HAP-1 (cell line): ENCODE measurements around the gene MRPL44.

ENCODE experiments used
- DNase-seq, 2 experiments: peaks; one replicate each; pipeline ENCODE4 v3.0.0-alpha.2; 2016 to 2020; ENCODE audit warnings: low spot score in 2 of 2
- H3K27me3 ChIP-seq: fragments of 250-450 bp; sonication (Bioruptor Pico); 2 replicates; pipeline ENCODE4 v1.5.1; 2020; ENCODE audit warnings: low read depth, mild to moderate bottlenecking, moderate library complexity
- H3K36me3 ChIP-seq: fragments of 250-450 bp; sonication (Bioruptor Pico); replicated peaks from 2 replicates; pipeline ENCODE4 v1.5.1; 2020; ENCODE audit warnings: mild to moderate bottlenecking
- H3K4me1 ChIP-seq: fragments of 250-450 bp; sonication (Bioruptor Pico); 2 replicates; pipeline ENCODE4 v1.5.1; 2020; ENCODE audit warnings: mild to moderate bottlenecking
- H3K4me3 ChIP-seq: fragments of 250-450 bp; sonication (Bioruptor Pico); 2 replicates; pipeline ENCODE4 v1.5.1; 2020; ENCODE audit warnings: mild to moderate bottlenecking, moderate library complexity
- H3K9me3 ChIP-seq: fragments of 250-450 bp; sonication (Bioruptor Pico); 2 replicates; pipeline ENCODE4 v1.5.1; 2020; ENCODE audit warnings: mild to moderate bottlenecking, moderate library complexity
- in situ Hi-C: fragments of 300-500 bp; cut with MboI; formaldehyde crosslinking; loops from 3 replicates; pipeline ENCODE4 v1.14.3; 2020; ENCODE audit warnings: low sequenced_read_pairs, inconsistent platforms, mixed read lengths

MRPL44 gene

GRCh38 chr2:223944166-223944702 is 13.0 kb upstream of the MRPL44 start:
- no peaks in the 10 kb centered on the region for H3K36me3 ChIP-seq
- peak in 1 of 2 experiments; percentile 58 for DNase-seq
- in situ Hi-C loops: no loop called here
- no peaks in the 10 kb centered on the region for H3K9me3 ChIP-seq
- H3K4me1 ChIP-seq: peaks cover 16% of the 10 kb centered on the region
- no peaks in the 10 kb centered on the region for H3K27me3 ChIP-seq
- H3K4me3 ChIP-seq: peak overlapping the region; percentile 87

- H3K36me3 ChIP-seq: no peaks in the 10 kb centered on the region
- H3K4me3 ChIP-seq: peak within 1 kb of the TSS; percentile 87
- peak; percentile 80 to 89 for DNase-seq
- H3K4me1 ChIP-seq: peaks cover 16% of the 10 kb centered on the region
- H3K27me3 ChIP-seq: no peaks in the 10 kb centered on the region
- in situ Hi-C loops: no loop called here
- no peaks in the 10 kb centered on the region for H3K9me3 ChIP-seq
Observed at GRCh38 chr2:223944703-223945531, 12.3 kb upstream of the MRPL44 start, which contains the start of gene WDFY1. Gene WDFY1, minus strand, starts transcription at chr2:223945335. Its CDS starts 51 bp downstream, at chr2:223945284.

GRCh38 chr2:223945755-223946154 is 11.5 kb upstream of the MRPL44 start:
- DNase-seq: no peak
- in situ Hi-C loops: no loop called here
- peaks cover 16% of the 10 kb centered on the region for H3K4me1 ChIP-seq
- no peaks in the 10 kb centered on the region for H3K36me3 ChIP-seq
- H3K27me3 ChIP-seq: no peaks in the 10 kb centered on the region
- peak overlapping the region; percentile 87 for H3K4me3 ChIP-seq
- no peaks in the 10 kb centered on the region for H3K9me3 ChIP-seq

GRCh38 chr2:223947711-223948205 is 9.5 kb upstream of the MRPL44 start:
- no peak overlapping the region for H3K4me3 ChIP-seq
- no peaks in the 10 kb centered on the region for H3K27me3 ChIP-seq
- H3K36me3 ChIP-seq: no peaks in the 10 kb centered on the region
- in situ Hi-C loops: no loop called here
- H3K4me1 ChIP-seq: peaks cover 26% of the 10 kb centered on the region
- H3K9me3 ChIP-seq: no peaks in the 10 kb centered on the region
- no peak for DNase-seq

GRCh38 chr2:223949241-223949840 is 7.9 kb upstream of the MRPL44 start:
- Histone ChIP-seq H3K27me3 (no peaks in the 10 kb centered on the region), H3K4me3 (no peak overlapping the region), H3K36me3 (no peaks in the 10 kb centered on the region), H3K9me3 (no peaks in the 10 kb centered on the region), H3K4me1 (peaks cover 22% of the 10 kb centered on the region)
- no peak for DNase-seq
- in situ Hi-C loops: no loop called here

- Histone ChIP-seq H3K36me3 (no peaks in the 10 kb centered on the region), H3K9me3 (no peaks in the 10 kb centered on the region), H3K4me3 (no peak overlapping the region), H3K4me1 (peaks cover 20% of the 10 kb centered on the region), H3K27me3 (no peaks in the 10 kb centered on the region)
- in situ Hi-C loops: loop anchor here (10.0 kb wide), 1 partner anchor 116 kb away; the partner anchor contains the start of gene AP1S3
- DNase-seq: no peak
Observed at GRCh38 chr2:223950448-223951347, 6.6 kb upstream of the MRPL44 start.

- peak; percentile 42 to 53 for DNase-seq
- Histone ChIP-seq H3K4me3 (no peak overlapping the region), H3K9me3 (no peaks in the 10 kb centered on the region), H3K4me1 (peaks cover 22% of the 10 kb centered on the region), H3K36me3 (no peaks in the 10 kb centered on the region), H3K27me3 (no peaks in the 10 kb centered on the region)
- in situ Hi-C loops: loop anchor here (10.0 kb wide), 1 partner anchor 118 kb away; the partner anchor contains the start of gene AP1S3
Observed at GRCh38 chr2:223952280-223952968, 4.8 kb upstream of the MRPL44 start.

GRCh38 chr2:223954401-223954800 is 2.9 kb upstream of the MRPL44 start:
- in situ Hi-C loops: loop anchor here (10.0 kb wide), 1 partner anchor 120 kb away; the partner anchor contains the start of gene AP1S3

GRCh38 chr2:223956300-223956699 is 963 bp upstream of the MRPL44 start:
- peaks cover 17% of the 10 kb centered on the region; the same call in 1 of the 2 replicates for H3K36me3 ChIP-seq
- H3K27me3 ChIP-seq: no peaks in the 10 kb centered on the region
- H3K4me1 ChIP-seq: peaks cover 20% of the 10 kb centered on the region
- H3K9me3 ChIP-seq: no peaks in the 10 kb centered on the region
- in situ Hi-C loops: loop anchor here (10.0 kb wide), 1 partner anchor 121 kb away; the partner anchor contains the start of gene AP1S3
- DNase-seq: no peak
- no peak overlapping the region for H3K4me3 ChIP-seq

More at GRCh38 chr2:223954401-223954800, 2.9 kb upstream of the MRPL44 start:
- Histone ChIP-seq H3K36me3 (no peaks in the 10 kb centered on the region), H3K9me3 (no peaks in the 10 kb centered on the region), H3K27me3 (no peaks in the 10 kb centered on the region), H3K4me1 (peaks cover 21% of the 10 kb centered on the region), H3K4me3 (no peak overlapping the region)
- DNase-seq: no peak

- in situ Hi-C loops: loop anchor here (10.0 kb wide), 1 partner anchor 125 kb away; the partner anchor contains the start of gene AP1S3
- H3K4me3 ChIP-seq: no peak overlapping the region
- no peak for DNase-seq
Observed at GRCh38 chr2:223959688-223960087, 2.4 kb downstream of the MRPL44 start.

GRCh38 chr2:223967981-223968380 is 10.7 kb downstream of the MRPL44 start:
- peaks cover 35% of the 10 kb centered on the region for H3K36me3 ChIP-seq
- in situ Hi-C loops: no loop called here
- H3K4me1 ChIP-seq: no peaks in the 10 kb centered on the region
- no peaks in the 10 kb centered on the region for H3K9me3 ChIP-seq
- no peak overlapping the region for H3K4me3 ChIP-seq
- H3K27me3 ChIP-seq: no peaks in the 10 kb centered on the region
- DNase-seq: no peak

More at GRCh38 chr2:223959688-223960087, 2.4 kb downstream of the MRPL44 start:
- H3K27me3 ChIP-seq: no peaks in the 10 kb centered on the region
- H3K4me1 ChIP-seq: peaks cover 12% of the 10 kb centered on the region
- peaks cover 34% of the 10 kb centered on the region for H3K36me3 ChIP-seq
- H3K9me3 ChIP-seq: no peaks in the 10 kb centered on the region

- DNase-seq: no peak
- Histone ChIP-seq H3K27me3 (no peaks in the 10 kb centered on the region), H3K4me3 (no peak overlapping the region), H3K36me3 (peaks cover 28% of the 10 kb centered on the region), H3K9me3 (no peaks in the 10 kb centered on the region), H3K4me1 (no peaks in the 10 kb centered on the region)
- in situ Hi-C loops: no loop called here
Observed at GRCh38 chr2:223969315-223969714, 12.1 kb downstream of the MRPL44 start.
